Renal pelvis (tissue), 4 donors: Measurements from ENCODE around the gene POU6F2. TPM values are rescaled to one million over a fixed set of nuclear protein-coding genes. Genes with fewer than 3 reads are reported as not detected.
"Not testable (repeated sequence)": the region's sequence is repeated elsewhere in the genome, so short reads cannot be mapped to it uniquely, and the experiment has no call there.

Source experiments
- DNase-seq: peaks from one replicate; pipeline ENCODE4 v3.0.0-alpha.2; 2013
- polyA plus RNA-seq, 3 donors: library from polyadenylated mRNA; unstranded; fragments of 120-200 nt; gene quantifications; one replicate each; pipeline ENCODE4 v1.2.1, GENCODE V29; 2013; ENCODE audit not compliant: insufficient read length in 3 of 3

Gene POU6F2
- polyA plus RNA-seq, 3 donors, result 0.16 to 0.22 (median 0.18) TPM

DNA sequence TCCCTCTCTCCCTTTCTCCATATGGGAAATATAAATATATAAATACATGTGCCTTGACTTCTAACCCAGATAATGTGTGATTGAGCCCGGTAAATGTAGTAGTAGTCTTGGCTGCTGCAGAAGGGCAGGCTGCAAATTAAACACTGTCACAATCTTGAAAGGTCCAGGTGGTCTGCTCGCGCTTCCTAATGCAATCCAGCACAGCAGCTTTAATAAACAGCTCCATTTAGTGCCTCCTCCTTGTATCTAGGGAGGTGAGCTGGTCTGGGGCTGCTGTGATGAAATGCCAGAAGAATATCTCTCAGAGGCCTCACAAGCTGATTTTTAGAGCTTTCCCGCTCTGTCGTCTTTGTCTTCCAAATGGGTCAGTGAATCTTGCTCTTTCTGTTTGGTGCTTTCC is 782 bp downstream of the POU6F2 start:
- DNase-seq, result no peak

DNA sequence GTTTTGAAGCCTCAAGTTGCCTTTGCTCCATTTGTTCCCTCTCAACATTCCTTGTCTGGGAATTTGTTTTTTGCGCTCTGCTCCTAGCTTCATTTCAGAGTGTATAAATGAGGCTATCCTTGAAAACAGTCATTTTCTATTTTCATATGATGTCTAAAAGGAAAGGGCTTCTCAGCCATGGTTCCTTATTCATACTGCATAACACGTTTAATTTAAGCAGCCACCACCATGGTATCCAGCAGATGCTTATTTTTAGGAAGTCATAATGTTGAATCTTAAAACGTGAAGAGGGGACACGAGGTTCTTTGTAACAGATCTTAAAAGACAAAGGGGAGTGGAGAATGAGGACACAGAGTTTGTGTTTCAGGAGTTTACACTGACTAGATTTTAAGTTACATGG is 14.5 kb downstream of the POU6F2 start:
- no peak for DNase-seq

- DNase-seq, result no peak
Measured at GRCh38 chr7:39001595-39001994, 23.9 kb downstream of the POU6F2 start.

- no peak for DNase-seq
Measured at GRCh38 chr7:39002755-39003154, 25.0 kb downstream of the POU6F2 start.

DNA sequence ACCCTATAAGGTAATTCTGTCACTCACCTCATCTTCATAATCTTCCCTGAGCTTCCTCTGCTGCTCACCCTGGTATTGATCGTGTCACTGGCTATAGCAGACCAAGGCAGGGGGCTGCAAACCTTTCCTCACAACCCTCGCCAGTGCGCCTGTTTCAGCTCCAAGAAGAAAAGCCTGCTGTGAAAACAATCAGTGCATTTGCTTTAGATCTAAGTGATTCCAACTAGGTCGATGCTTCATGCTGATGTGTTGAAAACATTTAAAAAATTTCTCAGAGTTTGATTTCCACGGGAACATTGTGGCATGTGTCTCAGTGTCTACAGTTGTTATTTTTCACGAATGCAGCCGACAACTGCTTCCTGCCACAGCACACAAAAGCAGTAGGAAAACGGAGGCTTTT is 27.3 kb downstream of the POU6F2 start:
- DNase-seq, result no peak

GRCh38 chr7:39005461-39005860 is 27.8 kb downstream of the POU6F2 start:
- DNase-seq, result no peak

- not testable (repeated sequence) for DNase-seq
Measured at GRCh38 chr7:39013049-39013939, 35.6 kb downstream of the POU6F2 start.

DNA sequence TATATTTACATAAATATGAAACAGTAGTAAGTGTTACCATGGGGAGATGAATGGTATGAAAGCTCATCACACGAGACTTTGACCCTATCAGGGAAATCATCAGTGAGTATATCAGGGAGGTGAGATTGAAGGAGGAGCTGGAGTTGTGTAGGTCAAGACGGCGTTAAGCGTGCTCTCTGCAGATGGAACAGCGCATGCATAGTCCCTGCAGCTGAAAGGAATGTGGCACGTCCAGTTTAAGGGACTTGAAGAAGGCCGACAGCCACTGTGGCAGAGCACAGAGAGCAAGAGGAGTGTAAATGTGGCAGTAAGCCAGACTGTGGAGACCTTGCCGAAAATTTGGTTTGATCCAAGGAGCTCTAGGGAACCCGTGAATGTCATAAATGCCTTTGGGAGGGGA is 38.9 kb downstream of the POU6F2 start:
- peak; percentile 22 for DNase-seq

DNA sequence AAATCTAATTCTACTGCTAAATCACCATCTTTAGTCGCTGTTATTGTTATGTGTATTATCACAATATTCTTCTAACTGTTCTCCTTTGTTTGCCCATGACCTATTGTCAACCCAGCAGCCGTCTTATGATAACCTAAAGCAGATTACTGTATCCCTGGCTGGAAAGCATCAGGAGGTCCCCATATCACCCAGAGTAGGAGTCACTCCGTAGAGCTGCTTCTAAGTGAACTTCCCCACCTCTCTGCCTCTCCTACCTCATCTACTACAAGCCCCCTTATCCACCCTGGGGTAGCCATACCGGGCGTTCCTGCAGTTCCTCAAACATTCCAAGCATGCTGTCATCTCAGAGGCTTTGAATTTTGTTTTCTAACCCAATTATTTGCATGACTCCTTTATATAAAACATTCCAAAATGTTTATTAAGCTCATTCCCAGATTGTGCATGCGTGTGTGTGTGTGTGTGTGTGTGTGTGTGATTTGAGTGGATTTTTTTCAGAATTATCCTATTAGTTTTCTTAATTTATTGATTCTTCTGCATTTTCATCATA is 39.7 kb downstream of the POU6F2 start:
- DNase-seq, result no peak

DNA sequence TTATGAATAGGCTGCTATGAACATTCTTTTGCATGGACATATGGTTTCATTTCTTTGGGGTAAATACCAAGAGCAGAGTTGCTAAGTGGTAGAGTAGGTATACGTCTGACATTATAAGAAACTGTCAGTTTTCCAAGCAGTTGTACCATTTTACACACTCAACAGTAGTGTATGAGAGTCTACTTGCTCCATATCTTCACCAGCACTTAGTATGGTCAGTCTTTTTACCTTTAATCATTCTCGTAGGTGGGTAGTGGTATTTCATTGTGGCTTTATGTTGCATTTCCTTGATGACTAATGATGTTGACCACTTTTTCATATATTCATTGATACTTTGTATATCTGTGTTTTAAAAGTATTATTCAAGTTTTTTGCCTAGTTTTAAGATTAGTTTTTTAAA is 45.1 kb downstream of the POU6F2 start:
- DNase-seq, result no peak

- DNase-seq, result no peak
Measured at GRCh38 chr7:39027491-39027890, 49.8 kb downstream of the POU6F2 start.

GRCh38 chr7:39033885-39034624 is 56.3 kb downstream of the POU6F2 start:
- no peak for DNase-seq

- no peak for DNase-seq
Measured at GRCh38 chr7:39035156-39035555, 57.4 kb downstream of the POU6F2 start.

DNA sequence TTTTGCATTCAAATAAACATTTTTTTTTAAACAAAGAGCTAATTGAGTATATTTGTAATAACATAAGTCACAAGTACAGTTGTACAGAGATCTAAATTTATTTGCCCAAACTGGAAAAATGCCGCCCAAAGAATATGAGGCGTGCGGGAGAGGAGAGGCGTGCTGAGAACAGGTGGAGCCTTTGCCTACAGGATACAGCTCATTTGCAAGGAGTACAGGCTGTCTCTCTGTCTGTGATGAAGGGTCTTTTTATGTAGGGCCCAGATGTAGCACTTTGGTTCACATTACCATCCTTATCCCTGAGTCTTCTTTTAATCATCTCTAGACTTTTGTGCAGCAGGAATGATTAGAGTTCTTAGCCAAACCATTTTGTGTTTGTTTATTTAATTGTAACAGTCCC is 58.2 kb downstream of the POU6F2 start:
- no peak for DNase-seq

DNA sequence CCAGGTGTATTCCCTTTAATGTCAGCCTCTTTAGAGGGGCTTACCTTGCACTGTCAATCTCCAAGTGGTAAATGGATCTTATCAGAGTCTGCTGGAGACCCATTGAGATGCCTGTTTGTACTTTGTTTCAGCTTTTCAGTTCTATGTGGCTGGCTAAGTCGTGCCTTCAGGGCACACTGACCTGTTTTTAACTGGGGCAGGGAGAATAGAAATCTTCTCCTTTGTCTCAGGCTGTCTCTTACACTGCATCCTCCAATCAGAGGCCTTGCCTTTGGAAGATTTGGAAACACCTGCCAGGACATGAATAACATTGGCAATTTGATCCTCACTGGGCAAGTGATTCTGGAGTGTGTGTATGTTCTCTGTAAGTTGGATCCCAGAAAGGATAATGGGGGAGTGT is 65.0 kb downstream of the POU6F2 start:
- no peak for DNase-seq

- no peak for DNase-seq
Measured at GRCh38 chr7:39043531-39043930, 65.8 kb downstream of the POU6F2 start.

GRCh38 chr7:39044489-39044888 is 66.8 kb downstream of the POU6F2 start:
- DNase-seq, result no peak

GRCh38 chr7:39045231-39045630 is 67.5 kb downstream of the POU6F2 start:
- DNase-seq, result no peak

- no peak for DNase-seq
Measured at GRCh38 chr7:39051279-39051678, 73.6 kb downstream of the POU6F2 start.

- DNase-seq, result no peak
Measured at GRCh38 chr7:39051707-39052106, 74.0 kb downstream of the POU6F2 start.

GRCh38 chr7:39054731-39055130 is 77.0 kb downstream of the POU6F2 start:
- no peak for DNase-seq

DNA sequence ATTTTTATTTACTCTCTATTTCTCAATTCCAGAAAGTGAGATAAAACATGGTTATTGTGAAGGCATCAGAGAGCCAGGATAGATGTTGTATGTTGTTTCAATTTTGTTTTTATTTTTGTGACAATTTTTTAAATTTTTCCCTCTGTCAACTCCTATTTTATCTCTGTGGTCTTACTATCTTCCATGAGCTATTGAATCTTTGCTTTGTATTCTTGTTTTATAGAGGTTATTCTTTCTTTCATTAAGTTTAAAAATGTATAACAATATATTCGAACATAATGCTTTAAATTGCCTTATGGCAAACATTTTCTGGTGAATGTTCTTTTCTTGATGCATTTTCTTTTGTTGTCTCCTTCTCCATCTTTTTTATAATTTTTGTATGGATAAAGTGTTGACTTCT is 78.4 kb downstream of the POU6F2 start:
- no peak for DNase-seq

- no peak for DNase-seq
Measured at GRCh38 chr7:39062811-39063210, 85.1 kb downstream of the POU6F2 start.
